GM21381 (cell line): Measurements from ENCODE around the gene SPC25.
"Not testable (repeated sequence)": the region's sequence is repeated elsewhere in the genome, so short reads cannot be mapped to it uniquely, and the experiment has no call there.

Experiments used
- ATAC-seq: cut with Tn5 transposase; IDR thresholded peaks from one replicate; pipeline ENCODE4 v1.9.1; 2021; ENCODE audit warnings: mild to moderate bottlenecking, moderate library complexity; ENCODE audit not compliant: unreplicated experiment

The SPC25 gene

GRCh38 chr2:168903888-168904287, 13.7 kb upstream of the SPC25 start:
- ATAC-seq: no peak

GRCh38 chr2:168901003-168901402, 10.8 kb upstream of the SPC25 start, which contains the start of gene G6PC2:
G6PC2 (plus strand) TSS chr2:168901291; CDS start chr2:168901332, 41 bp downstream.
- ATAC-seq: no peak

- ATAC-seq: no peak
Observed at GRCh38 chr2:168897449-168897848, 7.2 kb upstream of the SPC25 start.

- ATAC-seq: no peak
Observed at GRCh38 chr2:168896783-168897182, 6.6 kb upstream of the SPC25 start.

- ATAC-seq: no peak
Observed at GRCh38 chr2:168895771-168896170, 5.5 kb upstream of the SPC25 start.

- ATAC-seq: no peak
Observed at GRCh38 chr2:168894720-168895119, 4.5 kb upstream of the SPC25 start.

- ATAC-seq: no peak
Observed at GRCh38 chr2:168894101-168894500, 3.9 kb upstream of the SPC25 start.

- no peak for ATAC-seq
Observed at GRCh38 chr2:168892327-168892726, 2.1 kb upstream of the SPC25 start.

- no peak for ATAC-seq
Observed at GRCh38 chr2:168889635-168890005, 610 bp downstream of the SPC25 start.

- ATAC-seq: no peak
Observed at GRCh38 chr2:168884975-168885374, 5.3 kb downstream of the SPC25 start.

GRCh38 chr2:168882163-168882562, 8.1 kb downstream of the SPC25 start:
- ATAC-seq: not testable (repeated sequence)

GRCh38 chr2:168874368-168875054, 15.7 kb downstream of the SPC25 start:
- ATAC-seq: no peak

GRCh38 chr2:168870824-168871223, 19.4 kb downstream of the SPC25 start:
- ATAC-seq: not testable (repeated sequence)

- not testable (repeated sequence) for ATAC-seq
Observed at GRCh38 chr2:168870369-168870768, 19.9 kb downstream of the SPC25 start.

GRCh38 chr2:168867164-168867563, 23.1 kb downstream of the SPC25 start:
- ATAC-seq: not testable (repeated sequence)

GRCh38 chr2:168858146-168858545, 32.1 kb downstream of the SPC25 start:
- no peak for ATAC-seq

- no peak for ATAC-seq
Observed at GRCh38 chr2:168855601-168856000, 34.6 kb downstream of the SPC25 start.

- ATAC-seq: no peak
Observed at GRCh38 chr2:168854651-168855050, 35.6 kb downstream of the SPC25 start.

GRCh38 chr2:168853471-168853870, 36.8 kb downstream of the SPC25 start:
- no peak for ATAC-seq

GRCh38 chr2:168852481-168852880, 37.7 kb downstream of the SPC25 start:
- ATAC-seq: no peak

- no peak for ATAC-seq
Observed at GRCh38 chr2:168851674-168852320, 38.4 kb downstream of the SPC25 start.

GRCh38 chr2:168850846-168851245, 39.4 kb downstream of the SPC25 start:
- no peak for ATAC-seq

GRCh38 chr2:168849610-168850009, 40.6 kb downstream of the SPC25 start:
- no peak for ATAC-seq
